ENCODE data around the gene CEP41.

- no peak for TF ChIP-seq KDM5A (IDR thresholded peaks at IDR 0.05)
- TF ChIP-seq SMC3 (IDR thresholded peaks at IDR 0.05), result no peak
- no peak for TF ChIP-seq REST (IDR thresholded peaks at IDR 0.05)
- TF ChIP-seq HDAC2 (IDR thresholded peaks at IDR 0.05), result no peak
- TF ChIP-seq CTCF (IDR thresholded peaks at IDR 0.05), result no peak
- TF ChIP-seq HOXB5 (CRISPR knock-in tag; IDR thresholded peaks at IDR 0.05), result no peak
Measured at GRCh38 chr7:130398526-130399090, 42.2 kb downstream of the CEP41 start.
